ENCODE data around the gene MTRFR. TPM values are rescaled to one million over a fixed set of nuclear protein-coding genes. Genes with fewer than 3 reads are reported as not detected.

MTRFR gene
- total RNA-seq, 2 experiments from 2014 or later = 28.2 to 30.0 TPM

GRCh38 chr12:123273166-123273565 lies 39.9 kb downstream of the MTRFR start:
- CTCF ChIA-PET = interaction anchor here (0.6 kb wide), 1 partner anchor 36 kb away, joined by 3 read pairs; no protein-coding TSS in a partner anchor
- no peak for DNase-seq
- POLR2A ChIA-PET = no interaction called here
- peaks cover 31% of the 10 kb centered on the region for H3K4me1 Mint-ChIP-seq (ENCODE audit: low read depth)
- H3K36me3 Mint-ChIP-seq (ENCODE audit: low read depth) = no peaks in the 10 kb centered on the region
- H3K27ac Mint-ChIP-seq = no peak overlapping the region
- no peak for ATAC-seq
- H3K27me3 Mint-ChIP-seq (ENCODE audit: low read depth) = no peaks in the 10 kb centered on the region
- H3K4me3 Mint-ChIP-seq = peak overlapping the region; percentile 73
- no peaks in the 10 kb centered on the region for H3K9me3 Mint-ChIP-seq (ENCODE audit: insufficient read depth)

GRCh38 chr12:123278101-123278627 lies 44.9 kb downstream of the MTRFR start:
- H3K9me3 Mint-ChIP-seq (ENCODE audit: insufficient read depth) = no peaks in the 10 kb centered on the region
- CTCF ChIA-PET = no interaction called here
- no peak overlapping the region for H3K27ac Mint-ChIP-seq
- POLR2A ChIA-PET = no interaction called here
- no peak for DNase-seq
- H3K27me3 Mint-ChIP-seq (ENCODE audit: low read depth) = no peaks in the 10 kb centered on the region
- H3K4me3 Mint-ChIP-seq = no peak overlapping the region
- ATAC-seq = no peak
- H3K36me3 Mint-ChIP-seq (ENCODE audit: low read depth) = no peaks in the 10 kb centered on the region
- peaks cover 6% of the 10 kb centered on the region for H3K4me1 Mint-ChIP-seq (ENCODE audit: low read depth)

GRCh38 chr12:123280971-123281370 lies 47.7 kb downstream of the MTRFR start:
- Mint-ChIP-seq H3K4me1 (ENCODE audit: low read depth) (peaks cover 6% of the 10 kb centered on the region), H3K27ac (no peak overlapping the region)

GRCh38 chr12:123282111-123282510 lies 48.9 kb downstream of the MTRFR start:
- Mint-ChIP-seq H3K36me3 (ENCODE audit: low read depth) (no peaks in the 10 kb centered on the region), H3K4me1 (ENCODE audit: low read depth) (peaks cover 6% of the 10 kb centered on the region), H3K27ac (no peak overlapping the region), H3K9me3 (ENCODE audit: insufficient read depth) (no peaks in the 10 kb centered on the region), H3K4me3 (no peak overlapping the region), H3K27me3 (ENCODE audit: low read depth) (no peaks in the 10 kb centered on the region)
- ATAC-seq (no peak), DNase-seq (no peak)
- ChIA-PET POLR2A (interaction anchor here (1.2 kb wide), 1 partner anchor 10 kb away, joined by 4 read pairs; no protein-coding TSS in a partner anchor), CTCF (interaction anchor here (1.0 to 1.2 kb wide), 2 partner anchors 62 to 63 kb away, joined by 3 to 4 read pairs; no protein-coding TSS in a partner anchor)

More at GRCh38 chr12:123280971-123281370, 47.7 kb downstream of the MTRFR start:
- POLR2A ChIA-PET = no interaction called here
- DNase-seq = no peak
- no peak for ATAC-seq
- H3K36me3 Mint-ChIP-seq (ENCODE audit: low read depth) = no peaks in the 10 kb centered on the region
- H3K9me3 Mint-ChIP-seq (ENCODE audit: insufficient read depth) = no peaks in the 10 kb centered on the region
- CTCF ChIA-PET = no interaction called here
- H3K4me3 Mint-ChIP-seq = no peak overlapping the region
- no peaks in the 10 kb centered on the region for H3K27me3 Mint-ChIP-seq (ENCODE audit: low read depth)

GRCh38 chr12:123283461-123283860 lies 50.2 kb downstream of the MTRFR start:
- no peaks in the 10 kb centered on the region for H3K9me3 Mint-ChIP-seq (ENCODE audit: insufficient read depth)
- no peaks in the 10 kb centered on the region for H3K27me3 Mint-ChIP-seq (ENCODE audit: low read depth)
- H3K4me3 Mint-ChIP-seq = no peak overlapping the region
- ChIA-PET CTCF (interaction anchor here (0.9 to 1.2 kb wide), 2 partner anchors 45 to 62 kb away, joined by 3 to 4 read pairs; no protein-coding TSS in a partner anchor), POLR2A (interaction anchor here (0.6 kb wide), 1 partner anchor 38 kb away, joined by 3 read pairs; no protein-coding TSS in a partner anchor)
- DNase-seq (no peak), ATAC-seq (no peak)
- H3K27ac Mint-ChIP-seq = no peak overlapping the region
- peaks cover under 1% of the 10 kb centered on the region for H3K4me1 Mint-ChIP-seq (ENCODE audit: low read depth)
- H3K36me3 Mint-ChIP-seq (ENCODE audit: low read depth) = no peaks in the 10 kb centered on the region

GRCh38 chr12:123284669-123285068 lies 51.4 kb downstream of the MTRFR start:
- CTCF ChIA-PET = no interaction called here
- Mint-ChIP-seq H3K4me1 (ENCODE audit: low read depth) (no peaks in the 10 kb centered on the region), H3K27me3 (ENCODE audit: low read depth) (no peaks in the 10 kb centered on the region), H3K36me3 (ENCODE audit: low read depth) (peaks cover 7% of the 10 kb centered on the region), H3K9me3 (ENCODE audit: insufficient read depth) (no peaks in the 10 kb centered on the region), H3K27ac (no peak overlapping the region), H3K4me3 (no peak overlapping the region)
- POLR2A ChIA-PET = no interaction called here
- ATAC-seq = no peak
- DNase-seq = no peak

- peaks cover 16% of the 10 kb centered on the region for H3K36me3 Mint-ChIP-seq (ENCODE audit: low read depth)
- POLR2A ChIA-PET = no interaction called here
- H3K27me3 Mint-ChIP-seq (ENCODE audit: low read depth) = no peaks in the 10 kb centered on the region
- DNase-seq (no peak), ATAC-seq (no peak)
- CTCF ChIA-PET = interaction anchor here (0.6 kb wide), 1 partner anchor 1643 kb away, joined by 3 read pairs; no protein-coding TSS in a partner anchor
- H3K4me1 Mint-ChIP-seq (ENCODE audit: low read depth) = no peaks in the 10 kb centered on the region
- no peak overlapping the region for H3K27ac Mint-ChIP-seq
- H3K9me3 Mint-ChIP-seq (ENCODE audit: insufficient read depth) = no peaks in the 10 kb centered on the region
- no peak overlapping the region for H3K4me3 Mint-ChIP-seq
These were observed 53.6 kb downstream of the MTRFR start for GRCh38 chr12:123286652-123287373.

GRCh38 chr12:123288751-123289346 lies 55.6 kb downstream of the MTRFR start:
- peaks cover 24% of the 10 kb centered on the region for H3K36me3 Mint-ChIP-seq (ENCODE audit: low read depth)
- H3K27ac Mint-ChIP-seq = peak overlapping the region; percentile 62
- CTCF ChIA-PET = no interaction called here
- POLR2A ChIA-PET = no interaction called here
- no peaks in the 10 kb centered on the region for H3K9me3 Mint-ChIP-seq (ENCODE audit: insufficient read depth)
- H3K4me3 Mint-ChIP-seq = no peak overlapping the region
- no peak for DNase-seq
- ATAC-seq = no peak
- no peaks in the 10 kb centered on the region for H3K27me3 Mint-ChIP-seq (ENCODE audit: low read depth)
- no peaks in the 10 kb centered on the region for H3K4me1 Mint-ChIP-seq (ENCODE audit: low read depth)

GRCh38 chr12:123289911-123290310 lies 56.7 kb downstream of the MTRFR start:
- H3K4me3 Mint-ChIP-seq = no peak overlapping the region
- H3K27ac Mint-ChIP-seq = no peak overlapping the region
- H3K4me1 Mint-ChIP-seq (ENCODE audit: low read depth) = no peaks in the 10 kb centered on the region
- CTCF ChIA-PET = no interaction called here
- POLR2A ChIA-PET = no interaction called here
- H3K36me3 Mint-ChIP-seq (ENCODE audit: low read depth) = peaks cover 31% of the 10 kb centered on the region
- H3K9me3 Mint-ChIP-seq (ENCODE audit: insufficient read depth) = no peaks in the 10 kb centered on the region
- peak; percentile 23 for ATAC-seq
- no peak for DNase-seq
- no peaks in the 10 kb centered on the region for H3K27me3 Mint-ChIP-seq (ENCODE audit: low read depth)

GRCh38 chr12:123293178-123293760 lies 60.0 kb downstream of the MTRFR start:
- ChIA-PET CTCF (interaction anchor here (1.0 kb wide), 1 partner anchor 55 kb away, joined by 3 read pairs; no protein-coding TSS in a partner anchor), POLR2A (no interaction called here)
- no peak for ATAC-seq

GRCh38 chr12:123305136-123305535 lies 71.9 kb downstream of the MTRFR start:
- ChIA-PET POLR2A (no interaction called here), CTCF (no interaction called here)
- no peaks in the 10 kb centered on the region for H3K9me3 Mint-ChIP-seq (ENCODE audit: insufficient read depth)
- no peaks in the 10 kb centered on the region for H3K4me1 Mint-ChIP-seq (ENCODE audit: low read depth)
- no peaks in the 10 kb centered on the region for H3K27me3 Mint-ChIP-seq (ENCODE audit: low read depth)
- H3K27ac Mint-ChIP-seq = peak overlapping the region; percentile 22
- H3K4me3 Mint-ChIP-seq = no peak overlapping the region
- H3K36me3 Mint-ChIP-seq (ENCODE audit: low read depth) = peaks cover 48% of the 10 kb centered on the region
- no peak for DNase-seq
- ATAC-seq = no peak

More at GRCh38 chr12:123293178-123293760, 60.0 kb downstream of the MTRFR start:
- Mint-ChIP-seq H3K4me1 (ENCODE audit: low read depth) (no peaks in the 10 kb centered on the region), H3K9me3 (ENCODE audit: insufficient read depth) (no peaks in the 10 kb centered on the region), H3K27me3 (ENCODE audit: low read depth) (no peaks in the 10 kb centered on the region), H3K27ac (no peak overlapping the region), H3K4me3 (no peak overlapping the region), H3K36me3 (ENCODE audit: low read depth) (peaks cover 47% of the 10 kb centered on the region)
- DNase-seq = no peak

GRCh38 chr12:123306200-123306599 lies 73.0 kb downstream of the MTRFR start:
- DNase-seq (no peak), ATAC-seq (no peak)
- Mint-ChIP-seq H3K4me1 (ENCODE audit: low read depth) (no peaks in the 10 kb centered on the region), H3K36me3 (ENCODE audit: low read depth) (peaks cover 50% of the 10 kb centered on the region), H3K9me3 (ENCODE audit: insufficient read depth) (no peaks in the 10 kb centered on the region), H3K4me3 (no peak overlapping the region), H3K27ac (no peak overlapping the region), H3K27me3 (ENCODE audit: low read depth) (no peaks in the 10 kb centered on the region)
- POLR2A ChIA-PET = no interaction called here
- CTCF ChIA-PET = interaction anchor here (1.1 to 1.3 kb wide), 2 partner anchors 42 to 60 kb away, joined by 3 read pairs; no protein-coding TSS in a partner anchor

Measured in activated CD8-positive, alpha-beta T cell treated with anti-CD3 and anti-CD28 coated beads, Interleukin-2, amount 10 ng/mL, durations not matched to agents 7 days and 5 days (primary cell).